AG20443 (cell line): Measurements from ENCODE around the gene KCND3.
"Not testable (repeated sequence)": the region's sequence is repeated elsewhere in the genome, so short reads cannot be mapped to it uniquely, and the experiment has no call there.

Source experiments
- DNase-seq: peaks from one replicate; pipeline ENCODE4 v3.0.0; 2012; ENCODE audit warnings: low spot score, mixed read lengths

Gene KCND3

DNA sequence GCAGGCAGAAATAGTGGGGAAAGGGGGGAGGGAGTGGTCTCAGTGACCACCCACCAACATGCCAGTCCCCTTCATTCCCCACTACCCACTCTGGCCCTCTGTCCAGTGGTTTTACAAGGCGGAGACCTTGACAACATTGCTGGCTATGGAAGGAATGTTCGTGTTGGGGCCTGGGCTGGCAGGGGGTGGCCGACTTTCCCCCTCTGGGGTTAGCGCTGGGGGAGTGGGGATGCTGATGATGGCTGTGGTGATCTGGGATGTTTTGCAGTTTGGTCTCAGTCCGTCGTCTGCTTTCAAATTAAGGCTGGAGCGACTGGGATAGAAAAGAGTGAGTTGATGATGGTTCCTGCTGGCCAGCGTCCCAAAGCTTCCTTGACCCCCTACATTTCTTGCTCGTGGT lies 213.5 kb downstream of the KCND3 start:
- DNase-seq, result no peak

GRCh38 chr1:111770916-111771315 lies 218.6 kb downstream of the KCND3 start:
- DNase-seq, result no peak

DNA sequence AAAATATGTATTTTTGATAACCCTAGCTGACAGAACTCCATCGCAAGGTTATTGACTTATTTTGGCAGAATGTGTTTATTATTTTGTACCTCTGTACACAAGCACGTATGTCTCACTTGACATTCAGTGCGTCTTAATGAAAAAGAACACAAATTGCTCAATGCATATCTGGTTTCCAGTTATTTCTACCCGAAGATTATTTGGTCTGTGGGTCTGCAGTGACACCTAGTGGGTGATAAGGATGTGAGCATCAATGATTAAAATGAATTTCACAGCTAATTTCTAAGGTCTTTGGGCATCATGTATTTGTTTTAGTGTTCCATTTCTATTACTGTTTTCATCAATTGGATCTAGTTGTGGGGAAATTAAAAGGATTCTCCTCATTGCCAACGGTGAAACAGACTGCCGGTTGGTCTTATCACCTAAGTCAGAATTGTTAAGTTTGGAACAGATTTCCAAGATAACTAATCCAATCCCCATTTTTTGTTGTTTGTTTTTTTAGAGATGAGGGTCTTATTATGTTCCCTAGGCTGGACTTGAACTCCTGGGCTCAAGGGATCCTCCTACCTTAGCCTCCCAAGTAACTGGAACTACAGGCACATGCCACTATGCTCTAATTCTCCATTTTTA lies 219.8 kb downstream of the KCND3 start:
- peak; percentile 63 for DNase-seq

- DNase-seq, result no peak
Observed at GRCh38 chr1:111768625-111769024, 220.8 kb downstream of the KCND3 start.

- DNase-seq, result no peak
Observed at GRCh38 chr1:111768023-111768422, 221.4 kb downstream of the KCND3 start.

DNA sequence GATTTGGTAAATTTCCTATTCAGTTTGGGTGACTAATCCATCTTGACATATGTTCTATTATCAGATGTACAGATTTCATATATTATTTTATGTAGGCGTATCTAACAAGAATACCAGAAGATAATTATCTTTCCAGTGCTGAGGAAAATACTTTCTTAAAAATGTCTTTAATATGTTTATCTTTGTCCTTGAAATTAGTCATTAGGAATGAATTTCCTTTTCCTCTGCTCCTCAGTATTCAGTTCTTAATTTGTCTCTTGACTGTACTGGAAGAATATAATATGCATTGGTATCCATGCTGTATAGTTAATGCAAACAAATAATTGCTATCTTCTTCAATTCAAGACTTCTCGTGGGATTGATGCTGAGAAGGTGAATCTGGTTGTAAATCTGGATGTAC lies 227.1 kb downstream of the KCND3 start:
- DNase-seq, result no peak

DNA sequence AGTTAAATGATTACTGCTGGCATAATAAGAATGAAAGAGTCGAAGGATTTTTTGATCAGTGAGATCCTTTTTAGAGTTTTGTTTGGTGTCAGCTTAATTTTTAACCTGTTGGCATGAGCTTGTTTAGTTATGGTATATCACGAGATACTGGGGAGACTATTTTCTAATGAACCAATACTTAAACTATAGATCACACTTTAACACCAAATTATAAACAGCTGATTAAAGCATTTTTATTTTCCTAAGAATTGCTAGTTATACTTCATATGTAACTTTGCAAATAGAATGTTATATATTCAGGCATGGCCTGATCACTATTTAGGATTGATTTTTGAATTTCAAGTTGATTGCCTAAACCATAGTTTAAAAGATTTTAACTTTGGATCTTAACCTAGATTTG lies 227.8 kb downstream of the KCND3 start:
- DNase-seq, result no peak

- no peak for DNase-seq
Observed at GRCh38 chr1:111758373-111758772, 231.1 kb downstream of the KCND3 start.

- peak; percentile 54 for DNase-seq
Observed at GRCh38 chr1:111756124-111756513, 233.3 kb downstream of the KCND3 start.

GRCh38 chr1:111755331-111756123 lies 233.9 kb downstream of the KCND3 start, which contains the start of gene DDX20:
TSS of gene DDX20 (plus strand) at chr1:111755901. CDS start at chr1:111755925, 24 bp downstream.
- peak; percentile 98 for DNase-seq

- peak; percentile 60 for DNase-seq
Observed at GRCh38 chr1:111754984-111755330, 234.5 kb downstream of the KCND3 start.

DNA sequence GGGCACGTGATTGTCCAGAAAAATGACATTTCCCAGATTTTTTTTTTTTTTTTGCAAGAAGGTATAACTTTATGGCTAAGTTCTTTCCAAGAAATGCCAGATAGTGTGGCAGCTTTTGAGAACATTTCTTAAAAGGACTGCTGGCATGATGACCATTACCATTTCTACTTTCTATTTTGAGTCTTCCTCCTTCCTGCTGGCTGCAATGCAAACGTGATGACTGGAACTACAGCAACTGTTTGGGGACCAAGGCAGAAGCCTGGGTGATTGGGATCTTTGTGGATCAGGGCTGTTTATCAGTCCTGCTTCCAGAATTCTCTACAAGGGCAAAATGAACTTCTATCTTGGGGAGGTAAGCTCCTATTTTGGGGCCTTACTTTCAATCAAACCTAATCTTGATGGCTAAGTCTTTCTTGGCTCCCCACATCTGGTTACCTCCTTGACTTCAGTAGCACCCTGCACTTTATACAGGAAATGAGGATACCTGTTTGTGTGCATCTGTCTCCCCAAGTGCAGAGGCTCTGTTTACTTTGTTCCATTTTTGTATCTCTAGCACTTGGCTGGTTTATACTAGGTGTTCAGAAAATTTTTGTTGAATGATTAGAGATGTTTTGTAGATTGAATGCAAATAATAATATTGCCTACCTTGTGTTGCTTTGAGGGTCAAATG lies 237.4 kb downstream of the KCND3 start:
- DNase-seq, result no peak

GRCh38 chr1:111750856-111751255 lies 238.6 kb downstream of the KCND3 start:
- no peak for DNase-seq

DNA sequence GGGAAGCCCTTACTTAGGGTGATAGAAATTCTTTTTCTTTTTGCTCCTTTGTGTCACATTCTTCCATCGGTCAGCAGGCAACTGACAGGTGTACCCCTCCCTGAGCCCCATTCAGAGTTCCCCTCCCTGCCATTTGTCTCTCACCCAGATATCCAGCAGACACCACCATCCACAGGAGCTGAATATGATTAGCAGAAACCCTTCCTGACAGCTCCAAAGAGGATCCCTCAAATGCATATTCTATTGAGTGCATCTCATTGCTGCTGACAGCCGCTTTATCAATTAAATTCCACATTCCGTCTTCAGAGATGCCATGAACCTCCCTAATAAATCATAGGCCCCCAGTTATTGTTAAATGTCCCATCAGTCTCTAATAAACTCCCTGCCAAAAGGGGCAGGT lies 239.8 kb downstream of the KCND3 start:
- no peak for DNase-seq

DNA sequence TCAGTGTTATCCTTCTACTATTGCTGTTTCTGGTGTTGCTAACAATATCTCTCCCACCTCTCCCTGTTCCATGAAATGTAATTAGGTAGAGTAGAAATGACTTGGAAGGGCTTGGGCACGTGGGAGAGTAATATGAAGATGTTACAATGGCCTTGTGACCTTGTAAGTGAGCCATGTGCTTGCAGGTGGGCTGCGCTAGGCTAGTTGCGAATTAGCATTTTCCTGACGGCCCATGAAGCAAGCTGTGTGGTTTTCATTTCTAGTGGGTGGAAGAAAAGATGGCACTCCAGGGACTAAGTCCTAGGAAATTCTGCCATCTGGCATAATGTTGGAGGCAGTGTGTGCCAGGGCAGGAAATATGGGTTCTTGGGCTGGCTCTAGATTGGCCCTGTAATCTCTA lies 241.5 kb downstream of the KCND3 start:
- DNase-seq, result no peak

- peak; percentile 62 for DNase-seq
Observed at GRCh38 chr1:111747282-111747734, 242.2 kb downstream of the KCND3 start.

DNA sequence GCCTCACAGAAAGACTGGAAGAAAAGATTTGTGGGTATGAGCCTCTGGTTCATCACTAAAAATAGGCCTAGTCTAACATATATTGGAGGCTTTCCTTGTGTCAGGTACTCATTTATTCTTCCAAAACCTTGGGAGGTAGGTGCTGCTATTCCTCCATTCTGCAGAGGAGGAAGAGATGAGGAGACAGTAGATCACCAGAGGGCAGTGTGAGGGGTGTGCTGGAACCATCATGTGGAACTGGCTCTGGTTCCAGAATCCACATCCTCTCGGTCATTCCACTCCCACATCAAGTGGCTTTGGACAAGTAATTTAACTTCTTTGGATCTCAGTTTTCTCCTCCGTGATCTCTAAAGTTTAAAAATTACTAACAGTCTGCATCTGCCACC lies 242.9 kb downstream of the KCND3 start:
- no peak for DNase-seq

GRCh38 chr1:111745675-111746613 lies 243.5 kb downstream of the KCND3 start:
- DNase-seq, result no peak

- DNase-seq, result peak; percentile 43
Observed at GRCh38 chr1:111743679-111744101, 245.8 kb downstream of the KCND3 start.

- no peak for DNase-seq
Observed at GRCh38 chr1:111742938-111743549, 246.4 kb downstream of the KCND3 start.

DNA sequence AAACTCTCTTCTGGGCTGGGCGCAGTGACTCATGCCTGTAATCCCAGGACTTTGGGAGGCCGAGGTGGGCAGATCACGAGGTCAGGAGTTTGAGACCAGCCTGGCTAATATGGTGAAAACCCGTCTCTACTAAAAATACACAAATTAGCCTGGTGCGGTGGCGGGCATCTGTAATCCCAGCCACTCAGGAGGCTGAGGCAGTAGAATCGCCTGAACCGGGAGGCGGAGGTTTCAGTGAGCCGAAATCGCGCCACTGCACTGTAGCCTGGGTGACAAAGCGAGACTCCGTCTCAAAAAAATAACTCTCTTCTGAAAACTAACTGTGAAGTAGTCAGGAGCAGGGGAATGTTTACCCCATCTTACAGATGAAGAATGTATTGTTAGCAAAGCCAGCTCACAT lies 247.2 kb downstream of the KCND3 start:
- DNase-seq, result not testable (repeated sequence)
